GM21515 (cell line): ENCODE data around the gene NKIRAS2.

Experiments used
- ATAC-seq: cut with Tn5 transposase; IDR thresholded peaks from one replicate; pipeline ENCODE4 v1.9.1; 2021; ENCODE audit not compliant: unreplicated experiment

Gene NKIRAS2

DNA sequence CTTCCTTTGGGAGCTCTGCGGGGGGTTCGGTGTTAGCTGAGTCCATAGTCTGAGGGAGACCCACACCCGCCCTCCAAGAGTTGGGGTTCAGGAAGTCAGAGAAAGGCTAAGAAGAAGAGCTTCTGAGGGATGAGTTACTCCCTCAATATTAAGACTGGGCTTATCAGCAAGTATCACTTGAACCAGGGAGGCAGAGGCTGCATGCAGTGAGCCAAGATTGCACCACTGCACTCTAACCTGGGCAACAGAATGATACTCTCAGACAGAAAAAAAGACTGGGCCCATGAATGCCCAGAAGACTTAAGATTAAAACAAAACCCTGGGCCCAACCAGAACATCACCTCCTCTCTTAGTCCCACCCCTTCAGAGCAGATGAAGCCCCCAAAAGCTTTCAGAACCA, 6.0 kb downstream of the NKIRAS2 start:
- ATAC-seq, result no peak

DNA sequence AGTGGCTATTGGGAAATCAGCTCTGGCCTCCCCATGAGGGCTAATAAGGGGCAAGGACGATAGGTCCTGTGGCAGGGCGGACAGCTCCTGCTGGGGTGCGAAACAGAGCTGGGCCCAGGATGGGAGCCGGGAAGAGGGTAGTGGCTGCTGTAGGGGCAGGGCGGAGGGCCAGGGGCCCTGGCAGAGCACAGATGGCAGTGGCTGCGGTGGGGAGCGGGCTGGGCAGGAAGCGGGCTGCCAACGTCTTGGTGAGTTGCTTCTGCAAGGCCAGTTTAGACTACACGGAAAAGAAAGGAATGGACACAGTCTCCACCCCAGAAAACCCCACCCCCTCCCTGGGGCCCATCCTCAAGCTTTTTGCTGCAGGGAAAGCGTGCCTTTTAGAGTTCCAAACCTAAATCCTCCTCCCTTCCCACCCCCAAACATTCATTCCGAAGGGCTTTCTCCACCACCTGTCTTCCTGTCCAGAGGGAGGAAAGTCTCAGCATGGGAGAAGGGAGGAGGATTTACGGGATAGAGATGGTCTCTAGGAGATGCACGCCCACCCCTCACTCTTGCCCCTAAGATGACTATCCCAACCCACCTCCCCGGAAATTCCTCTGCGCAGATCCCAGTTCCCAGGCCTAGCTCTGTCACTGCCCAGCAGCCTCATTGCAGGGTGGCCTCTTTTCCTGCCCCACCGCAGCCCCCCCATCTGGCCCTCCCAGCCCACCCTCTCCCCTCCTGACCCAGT, 7.1 kb downstream of the NKIRAS2 start:
- no peak for ATAC-seq

DNA sequence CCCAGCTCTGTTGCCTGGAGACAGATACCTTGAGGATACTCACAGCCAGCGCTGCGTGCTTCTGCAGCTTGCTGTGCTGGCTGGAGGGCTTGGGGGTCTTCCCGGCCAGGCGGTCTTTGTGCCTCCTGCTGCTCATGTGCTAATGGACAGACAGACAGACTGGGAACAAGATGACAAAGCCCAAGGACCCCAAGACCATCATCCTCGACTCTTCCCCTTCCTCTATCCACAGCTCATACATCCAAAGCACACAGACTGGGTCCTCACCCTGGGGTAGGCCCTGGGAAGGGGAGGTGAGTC, 7.7 kb downstream of the NKIRAS2 start:
- no peak for ATAC-seq

DNA sequence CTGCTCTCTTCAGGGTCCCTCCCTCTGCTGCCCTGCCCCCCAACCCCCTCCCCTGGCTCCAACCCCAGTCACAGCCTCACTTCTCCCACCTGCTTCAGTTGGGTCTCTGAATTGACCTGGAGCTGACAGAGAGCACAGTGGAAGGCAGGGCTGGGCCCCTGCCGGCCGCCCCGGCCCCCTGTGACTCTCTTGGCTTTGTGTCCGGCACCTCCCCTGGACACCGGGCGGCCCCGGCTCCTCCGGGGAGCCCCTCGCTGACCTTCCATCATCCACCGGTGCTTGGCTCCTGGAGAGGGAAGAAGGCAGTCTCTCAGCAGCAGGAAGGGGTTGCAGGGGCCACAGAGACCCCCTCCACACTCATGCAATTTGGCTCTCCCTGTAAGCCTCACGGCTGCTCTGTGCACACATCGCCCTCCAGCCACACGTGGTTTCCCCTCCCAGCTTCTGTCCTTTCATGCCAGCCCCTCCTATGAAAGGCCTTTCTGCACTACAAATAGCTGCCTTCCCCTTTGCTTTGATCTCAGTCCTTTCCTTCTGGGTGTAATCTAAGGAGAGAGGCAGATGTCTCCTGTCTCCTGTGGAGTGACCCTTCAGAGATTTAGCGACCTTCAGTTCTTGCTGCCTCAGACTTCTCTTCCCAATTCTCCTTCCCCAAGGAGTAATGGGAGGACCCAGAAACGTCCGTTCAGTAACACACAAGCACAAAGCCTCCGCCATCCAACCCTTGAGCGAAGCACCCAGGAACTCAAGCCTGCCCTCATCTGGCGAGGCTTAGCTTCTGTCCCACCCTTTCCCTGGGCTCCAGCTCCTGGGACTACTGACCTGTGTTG, 8.3 kb downstream of the NKIRAS2 start:
- no peak for ATAC-seq

DNA sequence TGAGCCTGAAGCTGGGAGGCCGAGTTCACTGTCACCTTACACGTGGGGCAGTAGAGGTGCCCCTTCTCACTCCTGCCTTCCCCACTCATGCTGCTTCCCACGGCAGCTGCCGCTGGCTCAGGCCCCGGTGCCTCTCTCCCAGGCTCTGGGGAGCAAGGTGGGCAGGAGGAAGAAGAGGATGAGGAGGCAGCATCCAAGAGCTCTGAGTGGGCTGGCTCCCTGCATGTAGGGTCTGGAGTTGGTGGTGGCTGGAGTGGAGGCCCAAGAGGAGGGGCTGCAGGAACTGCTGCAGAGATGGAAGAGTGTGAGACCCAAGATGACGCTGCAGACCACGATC, 8.9 kb downstream of the NKIRAS2 start:
- ATAC-seq, result no peak

DNA sequence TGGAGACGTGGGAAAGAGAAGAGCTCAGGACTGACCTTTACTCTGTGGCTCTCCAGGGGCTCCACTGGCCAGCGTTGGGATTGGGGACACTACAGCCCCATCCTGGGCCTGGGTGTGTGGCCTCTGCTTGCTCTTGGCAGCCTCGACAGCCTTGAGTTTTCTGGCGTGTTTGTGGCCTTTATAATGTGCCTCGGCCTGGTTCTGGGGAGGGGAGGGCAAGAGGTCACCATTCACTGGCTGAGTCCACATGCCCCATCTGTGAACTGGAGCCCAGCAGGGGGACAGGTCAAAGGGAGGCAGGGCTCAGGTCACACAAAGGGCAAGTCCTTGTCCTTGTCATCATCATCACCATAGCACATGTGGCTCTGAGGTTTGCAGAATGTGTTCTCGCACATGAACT, 11.7 kb downstream of the NKIRAS2 start:
- no peak for ATAC-seq

DNA sequence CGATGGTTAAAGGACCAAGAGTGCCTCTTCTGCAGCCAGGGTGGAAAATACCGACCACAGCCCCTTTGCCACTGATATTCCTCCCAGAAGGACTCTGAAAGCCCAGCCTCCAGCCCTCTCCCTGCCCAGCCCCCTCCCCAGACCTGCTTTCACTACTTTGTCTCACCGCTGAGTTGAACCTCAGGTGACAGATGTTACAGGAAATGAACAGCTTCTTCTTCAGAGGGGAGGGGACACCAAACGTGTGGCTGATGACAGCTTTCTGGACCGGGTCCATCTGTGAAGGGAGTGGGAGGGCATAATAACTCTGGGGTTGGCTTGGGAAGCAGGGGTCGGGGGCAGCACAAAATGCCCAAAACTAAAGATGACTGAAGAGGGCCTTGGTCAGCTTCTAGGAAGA, 14.2 kb downstream of the NKIRAS2 start:
- no peak for ATAC-seq

DNA sequence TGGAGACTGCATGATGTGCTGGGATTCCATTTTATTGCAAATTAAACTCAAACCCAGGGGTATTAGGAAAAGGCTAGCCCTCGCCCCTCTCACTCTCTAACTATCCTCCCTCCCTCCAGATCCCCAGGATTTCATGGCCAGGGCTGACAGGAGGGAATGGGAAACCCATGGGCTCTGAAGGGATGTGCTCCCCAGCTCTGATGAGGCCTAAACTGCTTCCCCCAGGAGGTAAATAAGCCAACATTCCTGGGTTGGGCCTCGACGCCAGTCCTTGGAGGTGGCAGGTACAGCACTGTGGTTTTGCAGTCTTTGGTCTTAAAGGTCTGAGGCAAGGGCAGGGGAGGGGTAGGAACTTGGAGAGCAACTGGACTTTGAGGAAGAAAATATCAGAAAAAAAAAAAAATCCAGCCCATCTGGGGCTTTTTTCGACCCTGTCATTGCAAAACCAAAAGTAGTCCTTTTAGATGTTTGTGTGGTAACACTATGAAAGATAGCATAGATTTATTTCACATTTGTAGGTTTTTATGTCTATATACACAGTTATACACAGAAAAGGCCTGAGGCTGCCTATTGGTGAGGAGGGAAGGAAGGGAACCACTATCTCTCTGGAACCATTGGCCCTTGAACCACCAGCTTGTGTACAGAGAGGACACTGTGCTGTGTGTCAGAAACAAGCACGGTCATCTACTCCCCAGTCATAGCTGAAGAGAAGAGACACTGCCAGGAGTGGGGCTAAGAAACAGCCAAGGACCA, 18.5 kb downstream of the NKIRAS2 start:
- no peak for ATAC-seq

DNA sequence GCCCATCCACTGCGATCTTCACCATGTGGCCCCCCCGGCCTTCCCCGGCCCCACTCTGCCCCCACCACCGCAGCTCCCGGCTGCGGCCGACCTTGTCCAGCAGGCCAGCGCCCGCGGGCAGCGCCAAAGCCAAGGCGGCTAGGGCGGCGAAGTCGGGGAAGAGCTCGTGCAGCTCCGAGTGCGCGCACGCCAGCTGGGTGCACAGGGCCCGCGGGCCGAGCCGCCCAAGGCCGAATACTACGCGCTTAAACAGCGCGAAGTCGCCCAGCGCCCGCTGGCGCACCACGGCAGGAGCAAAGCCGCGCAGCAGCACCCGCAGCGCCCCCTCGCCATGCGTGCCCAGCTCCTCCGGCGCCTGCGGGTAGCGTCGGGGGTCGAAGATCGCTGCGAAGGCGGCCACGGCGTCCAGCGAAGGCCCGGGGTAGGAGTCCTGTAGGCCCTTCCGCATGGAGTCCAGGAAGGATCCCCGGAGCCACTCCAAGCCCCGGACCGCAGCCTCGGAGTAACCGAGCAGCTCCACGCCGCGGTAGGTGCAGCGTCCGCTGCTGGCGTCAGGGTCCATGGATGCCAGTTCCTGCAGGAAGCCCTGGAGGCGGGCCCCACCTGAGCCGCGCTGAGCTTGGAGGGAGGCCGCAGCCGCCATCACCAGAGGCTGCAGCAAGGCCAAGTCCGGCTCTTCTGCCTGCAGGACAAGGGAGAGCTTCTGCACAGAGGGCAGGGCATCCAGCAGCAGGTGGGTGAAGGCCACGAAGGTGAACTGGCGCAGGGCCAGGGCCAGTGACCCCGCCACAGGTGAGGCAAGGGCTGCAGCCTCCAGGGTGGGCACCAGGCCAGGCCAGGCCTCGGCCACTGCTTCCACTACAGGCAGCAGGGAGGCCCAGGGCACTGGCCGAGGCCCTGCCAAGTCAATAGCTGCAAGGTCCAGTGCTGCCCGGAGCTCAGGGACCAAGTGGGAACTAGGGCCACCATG, 20.2 kb downstream of the NKIRAS2 start:
- no peak for ATAC-seq

DNA sequence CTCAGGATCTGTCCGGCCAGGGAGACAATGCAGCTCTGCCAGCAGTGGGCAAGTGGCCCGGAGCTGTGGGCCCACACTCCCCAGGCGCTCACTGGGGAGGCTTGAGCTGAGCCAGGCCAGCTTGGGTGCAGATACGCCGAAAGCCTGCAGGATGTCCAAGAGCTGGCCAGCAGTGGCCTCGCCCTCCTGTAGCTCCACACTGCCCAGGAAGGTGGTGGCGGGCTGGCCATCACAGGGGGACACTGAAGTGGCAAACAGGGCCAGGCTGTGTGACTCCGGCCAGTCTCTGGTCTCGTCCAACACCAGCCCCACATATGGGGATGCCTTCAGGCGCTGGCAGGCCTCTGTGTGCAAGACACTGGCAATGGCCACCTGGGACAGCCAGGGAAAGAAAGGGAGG, 20.9 kb downstream of the NKIRAS2 start:
- ATAC-seq, result no peak

DNA sequence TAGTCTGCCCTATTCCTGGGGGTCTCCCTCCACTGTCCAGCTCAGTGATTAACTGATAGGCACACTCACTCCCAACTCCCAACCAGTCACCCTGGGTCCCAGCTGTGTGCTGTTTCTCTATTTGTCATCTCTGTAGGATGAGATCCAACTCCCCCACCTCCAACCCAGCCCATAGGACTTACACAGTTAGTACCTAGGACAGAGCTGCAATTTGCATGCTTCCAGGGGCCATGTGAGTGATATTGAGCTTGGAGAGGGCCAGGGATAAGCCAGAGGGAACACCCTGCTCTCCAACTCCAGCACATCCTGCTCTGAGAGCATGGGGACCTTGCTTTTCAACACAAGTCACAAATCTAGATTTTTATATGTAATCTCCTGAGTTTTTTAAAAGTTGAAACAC, 21.7 kb downstream of the NKIRAS2 start:
- ATAC-seq, result no peak

DNA sequence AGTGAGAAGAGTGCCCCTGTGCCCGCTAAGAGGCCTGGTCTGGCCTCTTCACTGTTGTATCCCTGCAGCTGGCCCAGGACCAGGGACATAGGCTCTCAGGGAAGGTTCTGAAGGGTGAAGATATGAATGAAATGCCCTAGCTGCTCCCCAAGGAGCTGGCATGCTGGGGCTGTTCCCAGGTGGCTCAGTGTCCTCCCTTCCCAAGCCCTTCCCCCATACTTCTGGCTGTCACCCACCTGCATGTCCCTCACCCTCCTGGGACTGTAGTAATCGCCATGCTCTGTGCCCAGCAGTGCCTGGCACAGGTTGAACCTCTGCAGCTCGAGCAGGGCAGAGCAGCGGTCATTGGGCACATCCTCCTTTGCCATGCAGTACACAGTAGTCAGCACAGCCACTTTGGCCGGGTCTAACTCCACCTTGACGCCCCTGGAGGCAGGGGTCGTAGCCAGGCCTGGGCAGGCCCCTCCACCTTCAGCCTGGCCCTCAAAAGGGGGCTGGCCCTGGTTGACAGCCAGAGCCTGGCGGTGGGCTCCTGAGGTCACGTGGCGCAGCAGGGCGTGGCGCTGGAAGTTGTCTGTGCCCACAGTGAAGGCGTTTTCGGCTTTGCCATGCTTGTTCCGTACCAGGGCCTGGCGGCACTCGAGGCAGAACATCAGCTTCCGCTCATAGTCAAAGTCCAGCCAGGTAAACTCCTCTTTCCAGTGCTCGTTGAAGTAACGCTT, 22.9 kb downstream of the NKIRAS2 start:
- no peak for ATAC-seq

DNA sequence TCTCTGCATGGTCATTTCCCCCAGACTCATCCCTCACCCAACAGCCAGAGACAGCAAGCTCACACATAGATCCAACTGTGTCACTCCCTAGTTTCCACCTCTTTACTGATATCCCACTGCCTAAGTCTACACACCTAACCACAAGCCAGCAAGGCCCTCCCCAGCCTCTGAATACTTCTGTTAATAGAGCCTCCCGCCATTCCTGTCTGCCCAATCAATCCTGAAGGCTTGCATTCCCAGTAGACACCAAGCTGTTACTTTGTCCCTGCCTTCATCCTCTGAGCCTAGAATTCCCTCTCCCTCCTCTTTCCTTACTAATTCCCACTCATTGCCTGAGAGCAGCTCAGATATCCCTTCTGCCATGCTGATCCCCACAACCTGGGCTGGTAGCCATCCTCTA, 25.8 kb downstream of the NKIRAS2 start:
- ATAC-seq, result no peak

DNA sequence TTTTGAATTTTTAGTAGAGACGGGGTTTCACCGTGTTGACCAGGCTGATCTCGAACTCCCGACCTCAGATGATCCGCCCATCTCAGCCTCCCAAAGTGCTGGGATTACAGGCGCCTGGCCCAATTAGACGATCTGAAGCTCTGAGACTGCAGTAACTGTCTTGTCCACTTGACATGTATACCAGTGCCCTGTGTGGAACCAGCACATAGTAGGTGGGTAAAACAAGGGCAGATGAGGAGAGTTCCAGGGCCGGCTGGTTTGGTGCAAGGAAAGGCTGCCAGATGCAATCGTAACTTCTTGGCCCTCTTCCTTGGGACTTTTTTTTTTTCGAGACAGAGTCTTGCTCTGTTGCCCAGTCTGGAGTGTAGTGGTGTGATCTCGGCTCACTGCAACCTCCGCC, 27.5 kb downstream of the NKIRAS2 start:
- ATAC-seq, result no peak

DNA sequence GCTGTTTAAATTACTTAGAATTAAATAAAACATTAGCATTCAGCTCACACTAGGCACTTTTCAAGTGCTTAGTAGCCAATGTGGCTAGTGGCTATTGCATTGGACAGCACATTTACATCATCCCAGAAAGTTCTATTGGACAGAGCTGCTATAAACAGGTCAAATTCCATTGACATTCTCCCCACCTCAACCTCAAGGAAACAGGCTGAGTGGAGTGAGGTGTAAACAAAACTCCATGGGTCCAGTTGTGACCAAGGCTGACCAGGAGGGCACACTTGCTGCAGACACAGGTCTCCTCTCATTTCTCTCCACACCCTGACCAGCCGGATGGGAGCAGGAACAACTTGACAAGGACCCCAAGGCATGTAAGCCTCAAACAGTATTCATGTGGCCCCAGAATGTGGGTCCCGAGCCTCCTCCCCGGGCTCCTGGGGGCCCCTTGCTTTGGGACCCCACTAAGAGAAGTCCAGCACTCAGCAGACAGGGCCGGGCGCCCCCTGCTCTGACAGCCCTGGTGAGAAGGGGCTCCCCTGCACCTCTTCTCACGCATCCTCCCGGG, 30.0 kb downstream of the NKIRAS2 start:
- ATAC-seq, result no peak

DNA sequence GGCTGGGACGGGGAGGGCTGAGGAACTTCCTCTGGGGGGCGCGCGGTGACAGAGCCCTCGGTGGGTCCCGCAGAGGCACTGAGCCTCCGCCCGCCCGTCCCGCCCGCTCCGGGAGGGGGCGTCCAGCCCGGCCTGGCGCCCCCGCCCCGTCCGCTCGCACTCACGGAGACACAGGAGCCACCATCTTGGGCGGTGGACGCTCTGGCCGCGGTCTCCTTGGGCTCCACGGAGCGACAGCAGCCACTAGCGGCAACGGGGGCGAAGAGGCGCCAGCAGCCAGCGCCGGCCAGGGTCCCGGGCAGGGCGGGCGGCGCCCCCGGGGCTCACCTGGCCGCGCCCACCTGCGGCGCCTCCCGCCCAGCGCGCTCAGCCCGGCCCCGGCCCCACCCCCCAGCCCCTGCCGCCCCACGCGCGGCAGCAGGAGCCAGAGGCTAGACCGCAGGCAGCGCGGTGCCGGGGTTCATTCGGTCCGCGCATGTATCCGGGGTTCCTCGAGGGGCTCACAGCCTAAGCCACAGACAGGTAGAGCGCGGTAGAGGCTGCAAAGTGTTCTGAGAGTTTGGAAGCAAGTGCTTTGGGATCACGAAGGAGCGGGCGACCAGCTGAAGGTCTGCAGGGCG, 30.6 kb downstream of the NKIRAS2 start, which contains the start of gene C17orf113:
C17orf113 (minus strand) TSS at position 209 of the 620 bp plus-strand sequence. CDS start 7,225 bp downstream, outside the sequence.
- no peak for ATAC-seq

DNA sequence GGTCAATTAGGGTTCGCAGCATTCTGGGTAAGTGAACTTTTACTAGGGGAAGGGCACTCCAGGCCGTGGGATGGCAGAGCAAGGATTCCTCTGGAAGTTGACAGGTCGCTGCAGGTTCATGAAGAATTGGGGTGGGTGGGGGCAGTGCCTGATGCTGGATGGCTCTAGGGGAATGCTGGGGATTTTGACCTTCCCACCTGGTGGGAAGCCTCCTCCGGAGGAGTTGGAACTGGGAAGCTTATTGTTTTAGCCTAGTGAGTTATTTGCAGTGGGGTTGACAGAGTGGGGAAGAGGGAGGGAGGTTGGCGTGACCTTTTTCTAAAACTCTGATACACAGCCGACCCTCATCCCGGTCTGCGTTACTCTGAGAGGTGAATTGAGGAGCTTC, 31.1 kb downstream of the NKIRAS2 start:
- no peak for ATAC-seq

DNA sequence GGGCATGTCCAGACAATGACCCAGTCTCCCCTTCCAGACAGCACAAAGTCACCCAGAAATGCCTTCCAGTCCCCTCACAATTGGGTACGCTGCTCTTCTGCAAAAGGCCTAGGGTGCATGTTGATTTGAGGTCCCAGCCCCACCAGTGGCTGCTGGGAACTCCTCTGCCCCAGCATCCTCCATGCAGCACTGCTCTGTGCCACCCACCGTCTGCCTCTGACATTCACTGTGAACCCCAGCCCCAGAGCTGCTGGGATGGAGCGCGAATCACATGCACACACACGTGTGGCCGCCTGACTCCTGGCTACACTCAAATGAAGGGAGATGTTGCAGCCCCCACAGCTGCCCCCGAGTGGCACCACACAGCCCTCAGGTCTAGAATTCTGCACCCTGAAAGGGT, 31.8 kb downstream of the NKIRAS2 start:
- ATAC-seq, result no peak

DNA sequence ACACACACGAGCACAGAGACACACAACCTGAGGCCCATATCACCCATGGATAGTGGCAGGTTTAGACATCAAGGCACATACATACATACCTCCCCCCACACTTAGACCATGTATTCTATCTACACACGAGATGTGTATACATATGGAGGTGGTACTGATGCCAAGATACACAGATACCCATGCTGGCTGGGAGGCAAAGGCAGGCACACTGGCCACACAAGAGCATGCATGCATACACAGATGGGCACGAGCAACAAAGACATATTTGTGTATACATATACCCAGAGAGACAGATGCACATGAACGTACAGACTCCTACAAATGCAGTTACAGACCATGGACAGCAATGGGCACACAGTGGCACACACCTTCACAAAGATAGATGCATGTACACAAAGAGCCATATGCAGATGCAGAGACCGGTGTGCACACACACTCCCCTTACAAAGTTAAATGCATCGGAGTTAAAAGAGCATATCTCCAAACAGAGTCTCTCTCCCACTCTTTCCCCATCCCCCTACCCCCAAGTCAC, 32.5 kb downstream of the NKIRAS2 start:
- no peak for ATAC-seq
